HG03135 (cell line): Measurements from ENCODE around the gene SLC9A9.

Experiments
- ATAC-seq: cut with Tn5 transposase; IDR thresholded peaks from one replicate; pipeline ENCODE4 v1.9.1; 2021; ENCODE audit warnings: mild to moderate bottlenecking, moderate library complexity; ENCODE audit not compliant: unreplicated experiment

Gene SLC9A9

GRCh38 chr3:143653935-143654334 lies 194.3 kb downstream of the SLC9A9 start:
- ATAC-seq: no peak

- no peak for ATAC-seq
These were observed 194.8 kb downstream of the SLC9A9 start for GRCh38 chr3:143653493-143653892.

- no peak for ATAC-seq
These were observed 196.2 kb downstream of the SLC9A9 start for GRCh38 chr3:143652118-143652517.

- no peak for ATAC-seq
These were observed 197.4 kb downstream of the SLC9A9 start for GRCh38 chr3:143650827-143651226.

GRCh38 chr3:143650120-143650519 lies 198.1 kb downstream of the SLC9A9 start:
- ATAC-seq: no peak

GRCh38 chr3:143648708-143649107 lies 199.6 kb downstream of the SLC9A9 start:
- ATAC-seq: no peak

- no peak for ATAC-seq
These were observed 200.1 kb downstream of the SLC9A9 start for GRCh38 chr3:143648218-143648617.

GRCh38 chr3:143644370-143645089 lies 203.7 kb downstream of the SLC9A9 start:
- ATAC-seq: no peak

GRCh38 chr3:143643905-143644304 lies 204.4 kb downstream of the SLC9A9 start:
- ATAC-seq: no peak

GRCh38 chr3:143640774-143641173 lies 207.5 kb downstream of the SLC9A9 start:
- no peak for ATAC-seq

GRCh38 chr3:143637133-143637532 lies 211.1 kb downstream of the SLC9A9 start:
- ATAC-seq: no peak

- no peak for ATAC-seq
These were observed 213.3 kb downstream of the SLC9A9 start for GRCh38 chr3:143634991-143635390.

- no peak for ATAC-seq
These were observed 213.8 kb downstream of the SLC9A9 start for GRCh38 chr3:143634427-143634826.

GRCh38 chr3:143633816-143634215 lies 214.5 kb downstream of the SLC9A9 start:
- no peak for ATAC-seq

- no peak for ATAC-seq
These were observed 218.5 kb downstream of the SLC9A9 start for GRCh38 chr3:143629726-143630125.

- no peak for ATAC-seq
These were observed 219.3 kb downstream of the SLC9A9 start for GRCh38 chr3:143628971-143629370.

- no peak for ATAC-seq
These were observed 220.9 kb downstream of the SLC9A9 start for GRCh38 chr3:143627336-143627735.

GRCh38 chr3:143619231-143619630 lies 229.0 kb downstream of the SLC9A9 start:
- no peak for ATAC-seq

- ATAC-seq: no peak
These were observed 231.2 kb downstream of the SLC9A9 start for GRCh38 chr3:143617050-143617449.

GRCh38 chr3:143613226-143613625 lies 235.0 kb downstream of the SLC9A9 start:
- no peak for ATAC-seq

- no peak for ATAC-seq
These were observed 235.7 kb downstream of the SLC9A9 start for GRCh38 chr3:143612541-143612940.

GRCh38 chr3:143608966-143609365 lies 239.3 kb downstream of the SLC9A9 start:
- no peak for ATAC-seq
